ENCODE results near the gene SDCBP2.

GRCh38 chr20:1287787-1288569 lies 41.0 kb downstream of the SDCBP2 start:
- TF ChIP-seq POLR2A (IDR thresholded peaks at IDR 0.05; ENCODE audit: low read length) (no peak), GATA1 (IDR thresholded peaks at IDR 0.05; ENCODE audit: low read depth, low read length) (no peak)
